ENCODE measurements around the gene IGIP. TPM values are rescaled to one million over a fixed set of nuclear protein-coding genes. Genes with fewer than 3 reads are reported as not detected.

IGIP gene
- total RNA-seq, 1 donor from 2014 or later, result 1.6 TPM

DNA sequence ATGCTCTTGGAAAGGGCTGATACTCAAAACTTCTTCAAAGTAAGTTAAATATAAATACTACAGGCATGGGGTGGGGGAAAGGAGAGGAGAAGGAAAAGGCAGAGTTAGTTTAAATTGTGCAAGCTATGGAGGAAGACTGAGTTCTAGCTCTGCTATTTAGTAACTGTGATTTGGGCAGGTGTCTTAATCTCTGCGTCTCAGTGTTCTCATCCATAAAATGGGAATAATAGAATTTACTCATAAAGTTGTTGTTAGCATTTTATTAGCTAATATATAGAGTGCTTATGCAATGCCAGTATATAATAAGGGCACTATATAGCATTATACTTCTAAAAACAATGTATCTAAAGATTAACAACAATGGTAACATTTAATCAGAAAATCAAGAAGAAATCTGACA lies 24.6 kb upstream of the IGIP start:
- no peak overlapping the region for H3K4me2 ChIP-seq
- H3K36me3 ChIP-seq, result no peaks in the 10 kb centered on the region
- no peaks in the 10 kb centered on the region for H3K79me2 ChIP-seq (ENCODE audit: low read depth)
- DNase-seq (ENCODE audit: low spot score), result no peak
- H3F3A ChIP-seq (ENCODE audit: low read depth), result peaks cover 3% of the 10 kb centered on the region
- no peak overlapping the region for H3K4me3 ChIP-seq
- peaks cover 89% of the 10 kb centered on the region for H3K27me3 ChIP-seq
- H3K9me3 Mint-ChIP-seq, result no peaks in the 10 kb centered on the region
- no peaks in the 10 kb centered on the region for H3K4me1 ChIP-seq
- no peak overlapping the region for H3K27ac ChIP-seq
- H3K36me3 Mint-ChIP-seq, result no peaks in the 10 kb centered on the region
- no peaks in the 10 kb centered on the region for H3K9me3 ChIP-seq (ENCODE audit: low read depth)
- H3K4me1 Mint-ChIP-seq, result peaks cover 3% of the 10 kb centered on the region
- no peak overlapping the region for H3K9ac ChIP-seq
- TF ChIP-seq EZH2 (IDR thresholded peaks at IDR 0.05) (no peak), EZH2phosphoT487 (IDR thresholded peaks at IDR 0.05) (no peak)
- TF ChIP-seq, protein P1, sequence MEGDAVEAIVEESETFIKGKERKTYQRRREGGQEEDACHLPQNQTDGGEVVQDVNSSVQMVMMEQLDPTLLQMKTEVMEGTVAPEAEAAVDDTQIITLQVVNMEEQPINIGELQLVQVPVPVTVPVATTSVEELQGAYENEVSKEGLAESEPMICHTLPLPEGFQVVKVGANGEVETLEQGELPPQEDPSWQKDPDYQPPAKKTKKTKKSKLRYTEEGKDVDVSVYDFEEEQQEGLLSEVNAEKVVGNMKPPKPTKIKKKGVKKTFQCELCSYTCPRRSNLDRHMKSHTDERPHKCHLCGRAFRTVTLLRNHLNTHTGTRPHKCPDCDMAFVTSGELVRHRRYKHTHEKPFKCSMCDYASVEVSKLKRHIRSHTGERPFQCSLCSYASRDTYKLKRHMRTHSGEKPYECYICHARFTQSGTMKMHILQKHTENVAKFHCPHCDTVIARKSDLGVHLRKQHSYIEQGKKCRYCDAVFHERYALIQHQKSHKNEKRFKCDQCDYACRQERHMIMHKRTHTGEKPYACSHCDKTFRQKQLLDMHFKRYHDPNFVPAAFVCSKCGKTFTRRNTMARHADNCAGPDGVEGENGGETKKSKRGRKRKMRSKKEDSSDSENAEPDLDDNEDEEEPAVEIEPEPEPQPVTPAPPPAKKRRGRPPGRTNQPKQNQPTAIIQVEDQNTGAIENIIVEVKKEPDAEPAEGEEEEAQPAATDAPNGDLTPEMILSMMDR (IDR thresholded peaks at IDR 0.05), result no peak
- no peak overlapping the region for H2AFZ ChIP-seq (replicated peaks)
- H4K20me1 ChIP-seq (ENCODE audit: low read depth), result no peaks in the 10 kb centered on the region
- no peak overlapping the region for H3K27ac Mint-ChIP-seq
- peaks cover 24% of the 10 kb centered on the region for H3K27me3 Mint-ChIP-seq (ENCODE audit: insufficient read depth, low read depth)
- H3K4me3 Mint-ChIP-seq, result no peak overlapping the region

DNA sequence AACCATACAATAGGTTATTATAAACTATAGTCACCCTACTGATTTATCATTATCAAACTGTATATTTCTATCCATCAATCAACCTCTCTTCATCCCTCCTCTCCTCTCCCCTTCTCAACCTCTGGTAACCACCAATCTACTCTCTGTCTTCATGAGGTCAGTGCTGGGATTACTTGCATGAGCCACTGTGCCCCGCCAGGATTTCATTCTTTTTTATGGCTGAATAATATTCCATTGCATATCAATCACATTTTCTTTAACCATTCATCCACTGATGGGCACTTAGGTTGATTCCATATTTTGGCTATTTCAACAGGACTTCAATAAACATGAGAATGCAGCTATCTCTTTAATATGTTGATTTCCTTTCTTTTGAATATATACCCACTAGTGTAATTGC lies 22.6 kb upstream of the IGIP start:
- Histone ChIP-seq H3K9ac (no peak overlapping the region), H3K4me1 (no peaks in the 10 kb centered on the region), H3K4me2 (no peak overlapping the region), H3K4me3 (no peak overlapping the region), H3F3A (ENCODE audit: low read depth) (peaks cover 21% of the 10 kb centered on the region), H3K27me3 (peaks cover 94% of the 10 kb centered on the region), H2AFZ (replicated peaks) (no peak overlapping the region), H3K36me3 (no peaks in the 10 kb centered on the region), H4K20me1 (ENCODE audit: low read depth) (peaks cover under 1% of the 10 kb centered on the region), H3K27ac (no peak overlapping the region), H3K79me2 (ENCODE audit: low read depth) (no peaks in the 10 kb centered on the region), H3K9me3 (ENCODE audit: low read depth) (no peaks in the 10 kb centered on the region)
- no peak for DNase-seq (ENCODE audit: low spot score)
- H3K27me3 Mint-ChIP-seq (ENCODE audit: insufficient read depth, low read depth), result peaks cover 29% of the 10 kb centered on the region
- no peak for TF ChIP-seq EZH2phosphoT487 (IDR thresholded peaks at IDR 0.05)
- H3K27ac Mint-ChIP-seq, result no peak overlapping the region
- H3K9me3 Mint-ChIP-seq, result no peaks in the 10 kb centered on the region
- H3K4me3 Mint-ChIP-seq, result peak overlapping the region; percentile 49
- H3K4me1 Mint-ChIP-seq, result peaks cover 14% of the 10 kb centered on the region
- H3K36me3 Mint-ChIP-seq, result no peaks in the 10 kb centered on the region

DNA sequence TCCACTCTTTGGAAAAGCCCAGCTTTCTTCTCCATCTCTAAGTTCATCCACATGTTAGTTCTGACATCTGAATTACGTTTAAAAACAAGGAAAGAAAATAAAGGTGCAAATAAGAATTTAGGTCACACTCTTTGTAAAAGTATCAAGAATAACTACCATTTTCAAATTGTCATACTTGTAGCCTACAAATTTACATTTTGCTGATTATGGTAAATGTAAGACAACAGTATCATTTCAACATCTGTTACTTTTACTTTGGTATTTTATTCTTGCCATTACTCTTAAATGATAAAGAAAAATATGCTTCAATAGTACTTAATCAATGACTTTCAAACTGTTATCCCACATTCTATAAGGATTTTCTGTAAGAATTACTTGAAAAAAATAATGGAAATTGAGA lies 21.6 kb upstream of the IGIP start:
- DNase-seq (ENCODE audit: low spot score), result no peak

DNA sequence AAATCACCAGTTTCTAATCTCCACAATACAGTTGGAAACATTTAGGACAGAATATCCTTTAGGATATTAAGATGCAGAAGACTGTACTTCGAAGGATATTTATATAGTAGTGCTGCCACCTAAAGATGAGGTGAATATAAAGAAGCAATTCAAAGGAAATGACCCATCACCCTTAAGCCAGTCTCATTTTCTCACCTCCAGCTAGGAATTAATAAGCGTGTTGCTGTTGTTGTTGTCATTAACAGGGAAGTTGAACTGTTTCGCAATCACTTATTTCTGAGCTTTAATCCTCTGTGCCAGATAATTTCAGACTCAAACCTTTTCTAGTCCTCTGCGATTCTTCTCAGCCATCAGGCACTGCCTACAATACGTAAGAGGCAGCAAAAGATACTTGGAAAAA lies 19.6 kb upstream of the IGIP start:
- peaks cover 50% of the 10 kb centered on the region for H3F3A ChIP-seq (ENCODE audit: low read depth)
- peak overlapping the region; percentile 90 for H3K4me3 Mint-ChIP-seq
- no peaks in the 10 kb centered on the region for H3K36me3 ChIP-seq
- H3K9me3 ChIP-seq (ENCODE audit: low read depth), result no peaks in the 10 kb centered on the region
- peaks cover 28% of the 10 kb centered on the region for H3K4me1 Mint-ChIP-seq
- DNase-seq (ENCODE audit: low spot score), result no peak
- H4K20me1 ChIP-seq (ENCODE audit: low read depth), result peaks cover 30% of the 10 kb centered on the region
- H3K27me3 Mint-ChIP-seq (ENCODE audit: insufficient read depth, low read depth), result peaks cover 44% of the 10 kb centered on the region
- H3K27ac ChIP-seq, result no peak overlapping the region
- H3K4me3 ChIP-seq, result no peak overlapping the region
- H3K27me3 ChIP-seq, result peaks cover 97% of the 10 kb centered on the region
- no peak overlapping the region for H3K9ac ChIP-seq
- no peaks in the 10 kb centered on the region for H3K79me2 ChIP-seq (ENCODE audit: low read depth)
- H2AFZ ChIP-seq (replicated peaks), result no peak overlapping the region
- H3K36me3 Mint-ChIP-seq, result no peaks in the 10 kb centered on the region
- no peaks in the 10 kb centered on the region for H3K9me3 Mint-ChIP-seq
- H3K4me2 ChIP-seq, result no peak overlapping the region
- TF ChIP-seq EZH2phosphoT487 (IDR thresholded peaks at IDR 0.05) (no peak), EZH2 (IDR thresholded peaks at IDR 0.05) (no peak)
- TF ChIP-seq, protein P1 (IDR thresholded peaks at IDR 0.05), result no peak
- peaks cover 8% of the 10 kb centered on the region for H3K4me1 ChIP-seq
- H3K27ac Mint-ChIP-seq, result no peak overlapping the region

More for the DNA sequence above, 21.6 kb upstream of the IGIP start:
- Histone ChIP-seq H3K9me3 (ENCODE audit: low read depth) (no peaks in the 10 kb centered on the region), H3K4me3 (no peak overlapping the region), H3K79me2 (ENCODE audit: low read depth) (no peaks in the 10 kb centered on the region), H3F3A (ENCODE audit: low read depth) (peaks cover 31% of the 10 kb centered on the region), H3K4me2 (no peak overlapping the region), H3K27ac (no peak overlapping the region), H3K4me1 (peaks cover 7% of the 10 kb centered on the region), H3K36me3 (no peaks in the 10 kb centered on the region), H3K27me3 (peaks cover 97% of the 10 kb centered on the region), H2AFZ (replicated peaks) (no peak overlapping the region), H4K20me1 (ENCODE audit: low read depth) (peaks cover 10% of the 10 kb centered on the region), H3K9ac (no peak overlapping the region)
- Mint-ChIP-seq H3K9me3 (no peaks in the 10 kb centered on the region), H3K36me3 (no peaks in the 10 kb centered on the region), H3K27ac (no peak overlapping the region), H3K4me3 (no peak overlapping the region), H3K4me1 (peaks cover 23% of the 10 kb centered on the region), H3K27me3 (ENCODE audit: insufficient read depth, low read depth) (peaks cover 39% of the 10 kb centered on the region)
- TF ChIP-seq, protein P1 (IDR thresholded peaks at IDR 0.05), result no peak
- TF ChIP-seq EZH2phosphoT487 (IDR thresholded peaks at IDR 0.05) (no peak), EZH2 (IDR thresholded peaks at IDR 0.05) (no peak)

Data from neural progenitor cell (in vitro differentiated cells).